ENCODE measurements around the gene XDH.

XDH gene

GRCh38 chr2:31414601-31415241, at the start of gene XDH:
XDH (minus strand) TSS chr2:31414742; CDS start chr2:31414666, 76 bp downstream.
- no peak for DNase-seq

GRCh38 chr2:31457651-31458050, 43.1 kb upstream of the XDH start:
- DNase-seq, result no peak

GRCh38 chr2:31446848-31447247, 32.3 kb upstream of the XDH start:
- no peak for DNase-seq

- DNase-seq, result no peak
These were observed 27.8 kb upstream of the XDH start for GRCh38 chr2:31442376-31442775.

- DNase-seq, result no peak
These were observed 26.2 kb upstream of the XDH start for GRCh38 chr2:31440764-31441163.

- DNase-seq, result no peak
These were observed 20.4 kb upstream of the XDH start for GRCh38 chr2:31434911-31435310.

GRCh38 chr2:31433541-31433940, 19.0 kb upstream of the XDH start:
- DNase-seq, result no peak

- no peak for DNase-seq
These were observed 16.1 kb upstream of the XDH start for GRCh38 chr2:31430439-31431165.

- DNase-seq, result no peak
These were observed 15.4 kb upstream of the XDH start for GRCh38 chr2:31429759-31430438.

- no peak for DNase-seq
These were observed 14.5 kb upstream of the XDH start for GRCh38 chr2:31429040-31429439.

GRCh38 chr2:31428001-31428418, 13.5 kb upstream of the XDH start:
- no peak for DNase-seq

- DNase-seq, result no peak
These were observed 11.6 kb upstream of the XDH start for GRCh38 chr2:31426096-31426495.

- DNase-seq, result no peak
These were observed 7.1 kb upstream of the XDH start for GRCh38 chr2:31421634-31422033.

- DNase-seq, result no peak
These were observed 6.4 kb upstream of the XDH start for GRCh38 chr2:31420936-31421335.

GRCh38 chr2:31419386-31419785, 4.8 kb upstream of the XDH start:
- DNase-seq, result no peak

GRCh38 chr2:31415421-31415820, 879 bp upstream of the XDH start:
- DNase-seq, result no peak

- peak; percentile 25 for DNase-seq
These were observed 536 bp downstream of the XDH start for GRCh38 chr2:31413862-31414550.

- no peak for DNase-seq
These were observed 1.5 kb downstream of the XDH start for GRCh38 chr2:31413025-31413424.

- DNase-seq, result no peak
These were observed 2.8 kb downstream of the XDH start for GRCh38 chr2:31411771-31412170.

GRCh38 chr2:31406593-31407385, 7.8 kb downstream of the XDH start:
- no peak for DNase-seq

- DNase-seq, result no peak
These were observed 9.7 kb downstream of the XDH start for GRCh38 chr2:31404827-31405226.

GRCh38 chr2:31404302-31404701, 10.2 kb downstream of the XDH start:
- peak; percentile 15 for DNase-seq

GRCh38 chr2:31402388-31402787, 12.2 kb downstream of the XDH start:
- DNase-seq, result no peak
